ENCODE results near the gene PDGFA. TPM values are rescaled to one million over a fixed set of nuclear protein-coding genes. Genes with fewer than 3 reads are reported as not detected.

Gene PDGFA
- total and polyA plus RNA-seq, 3 donors from 2014 or later: 7.2 to 13.8 (median 13.8) TPM

GRCh38 chr7:479115-479947 is 40.3 kb downstream of the PDGFA start:
- no peaks in the 10 kb centered on the region for H3K4me1 ChIP-seq
- WGBS, 2 donors: 71 to 72% methylated on average over 18 to 20 of the region's 20 CpGs
- H3K27me3 ChIP-seq: no peaks in the 10 kb centered on the region
- DNase-seq: no peak
- H3K27ac ChIP-seq: no peak overlapping the region
- TF ChIP-seq POLR2A (IDR thresholded peaks at IDR 0.05): no peak
- TF ChIP-seq, protein P1, sequence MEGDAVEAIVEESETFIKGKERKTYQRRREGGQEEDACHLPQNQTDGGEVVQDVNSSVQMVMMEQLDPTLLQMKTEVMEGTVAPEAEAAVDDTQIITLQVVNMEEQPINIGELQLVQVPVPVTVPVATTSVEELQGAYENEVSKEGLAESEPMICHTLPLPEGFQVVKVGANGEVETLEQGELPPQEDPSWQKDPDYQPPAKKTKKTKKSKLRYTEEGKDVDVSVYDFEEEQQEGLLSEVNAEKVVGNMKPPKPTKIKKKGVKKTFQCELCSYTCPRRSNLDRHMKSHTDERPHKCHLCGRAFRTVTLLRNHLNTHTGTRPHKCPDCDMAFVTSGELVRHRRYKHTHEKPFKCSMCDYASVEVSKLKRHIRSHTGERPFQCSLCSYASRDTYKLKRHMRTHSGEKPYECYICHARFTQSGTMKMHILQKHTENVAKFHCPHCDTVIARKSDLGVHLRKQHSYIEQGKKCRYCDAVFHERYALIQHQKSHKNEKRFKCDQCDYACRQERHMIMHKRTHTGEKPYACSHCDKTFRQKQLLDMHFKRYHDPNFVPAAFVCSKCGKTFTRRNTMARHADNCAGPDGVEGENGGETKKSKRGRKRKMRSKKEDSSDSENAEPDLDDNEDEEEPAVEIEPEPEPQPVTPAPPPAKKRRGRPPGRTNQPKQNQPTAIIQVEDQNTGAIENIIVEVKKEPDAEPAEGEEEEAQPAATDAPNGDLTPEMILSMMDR (IDR thresholded peaks at IDR 0.05): no peak
- no peaks in the 10 kb centered on the region for H3K36me3 ChIP-seq (ENCODE audit: low read depth, missing control alignments)
- intact Hi-C loops (cut with DNase I; ENCODE audit: low total_unique reads): no loop called here
- H3K9me3 ChIP-seq: no peaks in the 10 kb centered on the region
- H3K4me3 ChIP-seq: no peak overlapping the region

GRCh38 chr7:477626-478220 is 41.9 kb downstream of the PDGFA start:
- no peaks in the 10 kb centered on the region for H3K9me3 ChIP-seq
- H3K4me1 ChIP-seq: no peaks in the 10 kb centered on the region
- no peak for TF ChIP-seq POLR2A (IDR thresholded peaks at IDR 0.05)
- TF ChIP-seq, protein P1 (IDR thresholded peaks at IDR 0.05): no peak
- no peak overlapping the region for H3K27ac ChIP-seq
- H3K4me3 ChIP-seq: no peak overlapping the region
- 71 to 75% methylated on average over 12 to 17 of the region's 17 CpGs for WGBS, 2 donors
- intact Hi-C loops (cut with DNase I; ENCODE audit: low total_unique reads): no loop called here
- H3K36me3 ChIP-seq (ENCODE audit: low read depth, missing control alignments): no peaks in the 10 kb centered on the region
- no peak for DNase-seq
- H3K27me3 ChIP-seq: no peaks in the 10 kb centered on the region

GRCh38 chr7:476736-477360 is 42.8 kb downstream of the PDGFA start:
- 93 to 94% methylated on average over 33 of the region's 33 CpGs for WGBS, 2 donors
- Histone ChIP-seq H3K9me3 (no peaks in the 10 kb centered on the region), H3K36me3 (ENCODE audit: low read depth, missing control alignments) (no peaks in the 10 kb centered on the region), H3K27ac (no peak overlapping the region), H3K4me3 (no peak overlapping the region), H3K4me1 (peaks cover 4% of the 10 kb centered on the region), H3K27me3 (no peaks in the 10 kb centered on the region)
- intact Hi-C loops (cut with DNase I; ENCODE audit: low total_unique reads): no loop called here
- TF ChIP-seq POLR2A (IDR thresholded peaks at IDR 0.05): no peak
- TF ChIP-seq, protein P1 (IDR thresholded peaks at IDR 0.05): no peak
- no peak for DNase-seq

DNA sequence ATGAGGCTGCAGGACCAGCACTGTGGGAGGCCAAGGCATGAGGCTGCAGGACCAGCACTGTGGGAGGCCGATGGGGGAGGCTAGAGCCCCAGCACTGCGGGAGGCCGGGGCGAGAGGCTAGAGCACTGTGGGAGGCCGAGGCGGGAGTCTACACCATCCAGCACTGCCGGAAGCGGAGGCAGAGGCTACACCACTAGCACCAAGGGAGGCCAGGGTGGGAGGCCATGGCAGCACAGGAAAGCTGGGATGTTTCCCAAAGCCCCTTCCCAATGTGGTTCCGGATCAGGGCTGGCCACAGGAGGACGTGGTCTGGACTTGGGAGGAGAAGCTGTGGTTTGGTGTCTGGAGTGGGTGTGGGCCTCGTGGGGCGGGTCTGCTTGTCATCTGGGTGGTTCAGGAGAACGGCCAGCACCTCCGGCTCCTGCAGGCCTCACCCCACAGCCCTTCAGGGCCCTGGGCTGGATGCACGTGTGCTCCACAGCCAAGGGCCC is 43.6 kb downstream of the PDGFA start:
- Histone ChIP-seq H3K36me3 (ENCODE audit: low read depth, missing control alignments) (no peaks in the 10 kb centered on the region), H3K4me3 (no peak overlapping the region), H3K4me1 (peaks cover 9% of the 10 kb centered on the region), H3K27me3 (no peaks in the 10 kb centered on the region), H3K27ac (no peak overlapping the region), H3K9me3 (no peaks in the 10 kb centered on the region)
- intact Hi-C loops (cut with DNase I; ENCODE audit: low total_unique reads): no loop called here
- DNase-seq: no peak
- TF ChIP-seq, protein P1 (IDR thresholded peaks at IDR 0.05): no peak
- TF ChIP-seq POLR2A (IDR thresholded peaks at IDR 0.05): no peak
- WGBS, 2 donors: 90 to 94% methylated on average over 10 to 15 of the region's 15 CpGs
